SK-MEL-5 (cell line): ENCODE results near the gene LRRIQ1. TPM values are rescaled to one million over a fixed set of nuclear protein-coding genes. Genes with fewer than 3 reads are reported as not detected.
A peak's percentile ranks its signal among the peaks of the same experiment; 100 is the strongest.
"Not testable (repeated sequence)": the region's sequence is repeated elsewhere in the genome, so short reads cannot be mapped to it uniquely, and the experiment has no call there.

Source experiments
- DNase-seq: peaks from one replicate; pipeline ENCODE4 v3.0.0-alpha.2; 2016; ENCODE audit warnings: low read depth, low spot score
- in situ Hi-C: cut with HindIII; loops from 2 replicates; pipeline ENCODE4 v1.10.0; 2016; ENCODE audit warnings: low sequenced_read_pairs, high pct_unique_total_duplicates, low pct_unique_long_range_greater_than_20kb
- total RNA-seq: library from RNA; depleted of rRNA; stranded (reverse); fragments of >200 nt; shearing (Covaris generic); gene quantifications from 2 replicates; pipeline ENCODE4 v1.2.3, GENCODE V29; 2014

Gene LRRIQ1
- total RNA-seq, 1 experiment from 2014 or later, result 0.95 TPM

DNA sequence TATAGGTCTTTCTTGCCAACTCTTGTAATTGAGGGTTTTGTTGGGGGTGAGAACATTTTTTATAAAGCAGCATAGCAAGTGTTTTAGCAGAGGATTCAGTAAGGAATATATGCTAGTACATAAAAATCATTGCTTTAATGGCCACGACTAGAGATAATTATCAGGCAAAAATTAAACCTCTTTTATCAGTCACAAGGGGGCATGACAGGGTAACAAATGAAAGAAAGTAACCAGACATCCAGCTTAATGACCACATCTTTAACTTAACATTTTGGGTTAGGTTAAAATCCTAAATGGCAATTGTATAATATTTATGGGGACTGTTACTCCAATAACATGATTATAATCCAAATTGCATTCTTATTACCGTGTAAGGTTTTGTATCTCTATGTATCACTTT is 119.6 kb downstream of the LRRIQ1 start:
- peak; percentile 82 for DNase-seq
- in situ Hi-C loops, result loop anchor here (25.0 kb wide), 1 partner anchor 257 kb away; no protein-coding TSS in a partner anchor

DNA sequence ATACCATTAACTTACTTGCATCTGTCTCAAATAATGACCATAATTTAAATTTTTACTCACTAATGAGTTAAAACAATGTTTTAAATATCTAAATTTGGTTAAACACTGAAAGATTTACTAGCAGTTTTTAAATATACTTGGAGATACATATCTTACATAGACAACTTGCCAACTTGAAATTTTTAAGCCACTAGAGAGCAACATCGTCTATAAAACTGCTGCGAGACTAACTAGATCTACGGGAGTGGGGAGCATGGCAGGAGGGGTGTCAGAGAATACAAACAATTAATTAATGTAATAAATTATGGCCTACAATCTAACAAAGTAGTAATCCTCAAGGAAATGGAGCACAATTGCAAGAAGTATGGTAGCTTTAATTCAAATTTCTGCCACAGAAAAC is 120.4 kb downstream of the LRRIQ1 start:
- DNase-seq, result peak; percentile 81
- in situ Hi-C loops, result loop anchor here (25.0 kb wide), 1 partner anchor 256 kb away; no protein-coding TSS in a partner anchor

DNA sequence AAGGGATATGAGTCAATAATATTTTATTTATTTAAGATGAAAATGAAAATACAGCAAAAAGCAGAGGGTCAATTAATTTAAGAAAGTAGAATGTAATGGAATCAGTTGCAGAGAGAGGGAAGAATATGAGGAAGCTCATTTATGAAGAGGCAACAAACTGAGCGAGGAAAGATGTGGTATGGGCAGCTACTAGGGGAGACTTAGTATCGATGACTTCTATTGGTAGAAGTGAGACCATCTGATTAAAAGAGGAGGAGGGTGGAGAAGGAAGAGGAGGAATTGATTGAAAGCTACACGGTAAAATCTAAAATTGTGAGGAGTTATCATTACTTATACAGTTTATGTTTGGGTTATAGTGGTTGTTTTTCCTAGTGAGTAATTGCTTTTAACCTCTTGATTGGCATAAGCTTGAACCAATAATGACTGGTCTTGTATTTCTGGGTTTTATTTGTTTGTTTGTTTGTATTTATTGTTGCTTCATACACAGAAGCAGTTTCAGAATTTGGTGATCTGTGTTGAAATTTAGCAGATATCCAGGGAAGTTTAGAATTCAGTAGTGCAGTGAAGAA is 121.0 kb downstream of the LRRIQ1 start:
- in situ Hi-C loops, result loop anchor here (25.0 kb wide), 1 partner anchor 255 kb away; no protein-coding TSS in a partner anchor
- peak; percentile 54 for DNase-seq

DNA sequence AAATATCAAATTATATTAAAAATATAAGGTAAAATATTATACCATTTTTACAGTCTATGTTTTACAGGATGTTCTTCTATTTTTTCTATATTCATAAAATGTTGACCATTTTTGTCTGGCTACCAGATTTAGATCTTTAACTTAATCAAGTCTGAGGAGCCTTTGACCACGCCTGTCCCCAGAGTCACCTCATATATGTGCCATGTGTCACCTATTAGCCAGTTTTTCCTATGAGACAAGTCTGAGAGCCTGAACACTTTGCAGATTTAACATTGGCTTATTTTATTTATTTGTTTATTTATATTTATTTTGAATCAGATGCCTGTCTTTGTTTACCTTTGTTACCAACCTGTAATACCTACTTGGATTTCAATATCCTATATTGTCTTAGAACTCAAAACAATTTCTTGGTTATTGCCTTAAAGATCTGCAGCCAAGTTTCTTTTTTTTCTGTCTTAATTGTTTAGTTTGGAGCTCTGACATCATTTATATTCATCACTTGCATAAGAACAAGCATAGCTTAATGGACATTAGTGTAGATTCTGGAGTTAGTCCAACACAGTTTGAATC is 127.7 kb downstream of the LRRIQ1 start:
- in situ Hi-C loops, result loop anchor here (25.0 kb wide), 1 partner anchor 248 kb away; no protein-coding TSS in a partner anchor
- DNase-seq, result no peak

DNA sequence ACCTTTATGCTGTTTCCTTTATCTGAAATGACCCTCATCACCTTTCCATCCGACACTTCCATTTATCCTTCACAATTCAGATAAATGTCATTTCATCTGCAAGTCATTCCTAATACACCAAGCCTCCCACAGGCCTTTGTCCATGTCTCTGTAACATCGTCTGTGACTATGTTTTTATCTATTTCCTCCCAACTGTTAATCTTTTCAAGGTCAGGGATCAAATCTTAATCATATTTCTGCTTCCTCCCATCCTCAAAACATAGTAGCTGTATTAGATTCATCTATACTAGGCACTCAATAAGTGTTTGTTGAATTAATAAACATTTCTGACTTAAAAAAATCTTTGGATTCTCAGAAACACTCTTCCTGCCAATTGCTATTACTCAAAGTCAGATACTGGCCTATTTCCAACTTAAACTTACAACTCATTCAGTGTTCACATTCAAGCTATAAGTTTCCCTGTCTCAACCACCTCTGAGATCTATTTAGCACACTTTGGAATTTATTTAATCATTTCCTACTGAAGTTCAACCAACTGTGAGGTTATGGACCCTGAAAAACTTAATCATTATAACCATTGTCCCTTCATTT is 143.6 kb downstream of the LRRIQ1 start:
- no peak for DNase-seq
- in situ Hi-C loops, result no loop called here

DNA sequence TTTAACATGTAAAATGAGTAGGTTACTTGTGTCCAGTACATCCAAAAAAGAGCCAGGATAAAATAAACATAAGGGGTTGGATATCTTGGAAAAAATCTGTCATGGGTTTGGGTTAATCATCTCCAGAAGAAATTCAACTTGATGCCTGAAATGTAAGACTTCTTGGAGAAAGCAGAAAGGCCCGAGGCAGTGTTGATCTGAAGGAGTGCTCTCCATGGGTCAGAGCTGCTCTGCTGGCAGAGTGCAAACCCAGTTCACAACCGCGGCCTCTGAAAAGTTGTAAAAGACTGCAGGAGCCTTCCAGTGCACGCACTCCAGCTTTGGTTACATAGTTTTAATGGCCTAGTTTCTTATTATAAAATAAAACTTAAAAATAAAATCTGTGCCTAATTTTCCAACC is 146.5 kb downstream of the LRRIQ1 start:
- in situ Hi-C loops, result no loop called here
- DNase-seq, result peak; percentile 22

DNA sequence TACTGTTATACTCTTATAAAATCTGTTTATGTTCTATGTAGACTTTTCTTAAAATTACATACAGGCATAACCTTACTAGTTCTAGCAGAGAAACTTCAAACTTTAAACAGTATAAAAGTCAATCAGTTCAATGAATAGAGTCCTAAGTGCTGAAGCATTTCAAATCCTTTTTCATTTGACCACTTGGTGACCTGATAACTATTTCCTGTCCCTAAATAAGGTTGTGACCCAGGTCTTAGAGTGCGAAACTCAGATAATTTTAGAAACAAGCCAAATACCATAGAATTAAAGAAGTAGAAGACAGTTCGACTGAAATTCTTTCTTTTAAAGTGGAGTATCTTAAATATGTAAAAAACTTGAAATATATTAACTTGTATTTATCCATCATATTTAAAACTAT is 147.7 kb downstream of the LRRIQ1 start:
- in situ Hi-C loops, result no loop called here
- no peak for DNase-seq

DNA sequence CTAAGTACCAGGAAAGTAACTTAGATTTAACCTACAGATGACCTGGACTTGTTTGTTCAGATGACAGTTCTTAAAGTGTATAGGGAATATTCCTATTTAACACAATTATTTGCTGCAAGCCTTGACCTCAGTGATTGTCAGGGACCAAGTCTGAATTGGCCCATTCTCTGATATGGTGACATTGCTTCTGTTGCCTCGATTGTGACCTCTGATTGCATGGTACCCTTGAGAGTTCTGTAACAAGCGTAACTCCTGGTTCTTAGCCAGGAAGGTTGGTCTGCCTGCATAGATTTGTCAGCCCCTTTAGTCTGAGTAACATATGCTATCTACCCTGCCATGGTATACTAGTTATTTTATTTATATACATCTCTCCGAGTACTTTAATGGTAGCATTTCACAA is 150.1 kb downstream of the LRRIQ1 start:
- no peak for DNase-seq
- in situ Hi-C loops, result no loop called here

DNA sequence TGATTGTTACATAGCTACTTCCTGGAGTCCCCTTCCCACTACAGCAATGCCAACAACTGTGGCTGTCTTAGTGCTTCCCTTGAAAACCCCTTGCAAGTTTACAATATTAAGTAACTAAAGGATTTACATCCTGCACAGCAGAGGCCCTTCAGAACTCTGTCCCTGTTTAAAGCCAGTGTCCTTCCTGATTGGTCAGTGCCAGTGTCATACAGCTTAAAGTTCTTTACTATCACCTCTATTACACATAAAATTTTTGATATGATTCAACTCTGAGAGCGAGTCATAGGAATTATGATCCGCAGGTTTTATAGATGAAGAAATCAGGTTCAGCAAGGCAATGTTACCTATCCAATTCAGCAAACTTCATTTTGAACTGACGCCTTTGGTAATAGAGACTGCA is 152.5 kb downstream of the LRRIQ1 start:
- DNase-seq, result no peak
- in situ Hi-C loops, result no loop called here

DNA sequence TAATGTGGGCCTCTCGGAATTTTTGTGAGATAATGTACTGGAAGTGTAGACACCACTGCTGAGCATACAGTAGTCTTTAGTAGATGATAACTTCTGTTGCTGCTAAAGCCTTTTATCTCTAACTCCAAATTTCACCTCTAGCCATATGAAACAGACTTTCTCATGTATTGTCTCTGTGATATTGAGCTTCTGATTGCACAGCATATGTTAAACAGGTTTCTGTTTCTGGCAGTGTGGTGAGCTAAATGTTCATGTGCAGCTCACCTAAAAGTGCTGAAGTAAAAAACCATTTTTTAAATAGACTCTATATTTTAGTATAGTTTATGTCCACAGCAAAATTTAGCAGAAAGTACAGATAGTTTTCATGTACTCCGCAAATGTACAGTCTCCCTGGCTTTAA is 154.6 kb downstream of the LRRIQ1 start:
- no peak for DNase-seq
- in situ Hi-C loops, result no loop called here

DNA sequence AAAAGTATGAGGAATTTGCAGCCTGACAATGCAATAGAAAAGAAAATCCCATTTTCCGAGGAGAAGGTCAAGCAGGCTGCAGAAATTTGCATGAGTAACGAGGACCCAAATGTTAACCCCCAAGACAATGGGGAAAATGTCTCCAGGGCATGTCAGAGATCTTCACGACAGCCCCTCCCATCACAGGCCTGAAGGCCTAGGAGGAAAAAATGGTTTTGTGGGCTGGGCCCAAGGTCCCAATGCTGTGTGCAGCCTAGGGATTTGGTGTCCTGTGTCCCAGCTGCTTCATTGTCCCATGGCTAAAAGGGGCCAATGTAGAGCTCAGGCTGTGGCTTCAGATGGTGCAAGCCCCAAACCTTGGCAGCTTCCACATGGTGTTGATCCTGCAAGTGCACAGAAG is 167.7 kb downstream of the LRRIQ1 start:
- DNase-seq, in situ Hi-C loops: not testable (repeated sequence)

DNA sequence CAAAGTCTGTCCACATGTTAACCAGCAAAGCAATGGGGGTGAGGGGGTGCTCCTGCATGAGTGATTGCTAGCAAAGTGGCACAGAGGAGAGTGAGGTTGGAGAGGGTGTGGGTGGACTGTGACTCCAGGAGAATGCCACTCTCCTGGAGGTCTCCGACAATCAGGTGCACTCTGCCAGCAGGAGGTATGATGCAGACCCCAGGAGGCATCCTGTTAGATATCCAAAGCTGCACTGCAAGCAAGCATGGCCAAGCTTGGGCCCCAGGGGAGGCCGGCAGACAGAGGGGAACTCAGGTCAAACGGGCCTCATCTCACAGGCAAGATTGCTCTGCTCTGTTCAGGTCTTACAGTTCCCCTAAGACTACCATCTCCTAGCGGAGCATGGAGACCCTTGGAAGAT is 170.4 kb downstream of the LRRIQ1 start:
- DNase-seq, result no peak
- in situ Hi-C loops, result no loop called here

DNA sequence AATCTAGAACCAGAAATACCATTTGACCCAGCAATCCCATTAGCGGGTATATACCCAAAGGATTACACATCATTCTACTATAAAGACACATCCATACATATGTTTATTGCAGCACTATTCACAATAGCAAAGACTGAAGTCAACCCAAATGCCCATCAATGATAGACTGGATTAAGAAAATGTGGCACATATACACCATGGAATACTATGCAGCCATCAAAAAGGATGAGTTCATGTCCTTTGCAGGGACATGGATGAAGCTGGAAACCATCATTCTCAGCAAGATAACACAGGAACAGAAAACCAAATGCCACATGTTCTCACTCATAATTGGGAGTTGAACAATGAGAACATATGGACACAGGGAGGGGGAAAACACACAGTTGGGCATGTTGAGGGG is 188.2 kb downstream of the LRRIQ1 start:
- DNase-seq, in situ Hi-C loops: not testable (repeated sequence)

DNA sequence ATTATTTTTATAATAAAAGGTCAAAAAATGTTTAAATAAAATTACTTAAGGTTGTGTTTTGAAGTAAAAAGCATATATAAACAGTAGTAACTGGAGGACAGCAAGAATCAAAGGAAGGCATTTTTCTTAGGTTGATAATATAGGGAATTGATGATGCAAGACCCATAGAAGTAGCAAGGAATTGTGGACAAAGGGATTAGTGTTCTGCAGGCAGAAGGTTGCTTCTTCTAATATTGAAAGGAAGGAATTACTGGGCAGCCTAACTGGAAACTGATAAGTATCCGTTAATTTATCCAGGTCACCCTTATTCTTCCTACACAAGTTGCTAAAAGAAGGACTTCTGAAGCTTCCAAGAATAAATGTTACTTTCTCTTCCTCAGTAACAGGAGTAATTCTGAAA is 189.3 kb downstream of the LRRIQ1 start:
- DNase-seq, result peak; percentile 86
- in situ Hi-C loops, result no loop called here

DNA sequence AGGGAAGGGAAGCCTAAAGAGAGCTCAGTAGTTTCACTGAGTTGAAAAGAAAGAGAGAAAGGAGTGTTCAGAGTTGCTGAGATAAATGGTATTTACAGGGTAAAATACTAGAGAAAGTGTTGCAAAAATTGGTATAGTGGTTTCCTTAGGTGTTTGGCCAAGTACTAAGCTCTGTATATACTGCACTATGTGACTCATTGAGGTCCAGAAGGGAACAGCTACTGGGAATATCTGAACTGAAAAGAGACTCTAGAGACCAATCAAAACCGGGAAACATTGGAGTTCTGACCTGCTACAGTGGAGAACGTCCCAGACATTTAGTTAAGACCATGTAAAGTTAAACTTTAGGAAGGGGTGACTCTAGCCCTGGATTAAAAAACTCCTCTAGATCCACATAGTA is 201.2 kb downstream of the LRRIQ1 start:
- DNase-seq, result no peak
- in situ Hi-C loops, result no loop called here

DNA sequence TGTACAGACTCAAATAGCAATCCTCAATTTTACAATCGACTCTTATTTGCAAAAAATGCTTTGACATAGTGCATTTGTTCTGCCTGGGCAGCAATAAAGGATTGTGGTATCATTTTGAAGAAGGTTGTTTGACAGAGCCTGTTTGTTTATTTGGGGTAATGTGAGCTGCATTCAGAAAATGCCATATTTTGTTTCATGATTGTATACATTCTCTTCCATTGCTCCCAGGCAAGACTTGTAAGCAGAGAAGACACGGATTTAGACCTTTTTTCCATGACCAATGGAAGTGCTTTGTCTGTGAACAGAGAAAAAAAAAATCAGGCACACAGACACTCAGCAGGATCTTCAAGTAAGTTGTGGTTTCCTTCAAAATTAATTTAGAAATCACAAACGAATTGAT is 208.4 kb downstream of the LRRIQ1 start:
- in situ Hi-C loops, result no loop called here
- peak; percentile 90 for DNase-seq

DNA sequence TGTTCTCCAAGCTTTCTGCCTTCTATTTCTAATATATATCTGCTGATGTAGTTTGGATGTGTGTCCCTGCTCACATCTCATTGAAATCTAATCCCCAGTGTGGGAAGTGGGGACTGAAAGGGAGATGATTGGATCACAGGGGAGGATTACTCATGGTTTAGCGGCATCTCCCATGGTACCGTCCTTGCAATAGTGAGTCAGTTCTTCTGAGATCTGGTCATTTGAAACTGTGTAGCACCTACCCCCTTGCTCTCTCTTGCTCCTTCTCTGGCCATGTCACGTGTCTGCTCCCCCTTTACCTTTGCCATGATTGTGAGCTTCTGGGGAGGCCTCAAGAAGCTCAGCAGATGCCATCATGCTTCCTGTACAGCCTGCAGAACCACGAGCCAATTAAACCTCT is 217.7 kb downstream of the LRRIQ1 start:
- no peak for DNase-seq
- in situ Hi-C loops, result no loop called here

DNA sequence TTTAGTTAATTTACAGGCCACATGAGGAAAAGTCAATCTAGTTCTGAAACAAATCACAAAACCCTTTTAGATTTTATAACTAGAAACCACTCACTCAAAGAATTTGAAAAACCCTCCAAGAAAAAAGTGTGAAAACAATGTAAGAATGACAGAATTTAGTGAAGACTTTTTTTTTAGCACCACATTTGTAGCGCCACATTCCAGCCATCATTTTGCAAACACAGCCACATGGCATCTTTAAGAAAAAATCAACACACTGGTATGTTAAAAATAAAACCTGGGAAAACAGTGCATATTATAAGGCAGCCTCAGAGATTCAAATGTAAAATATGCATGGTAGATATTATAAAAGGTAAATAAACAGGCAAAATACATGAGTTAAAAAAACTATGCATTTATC is 221.5 kb downstream of the LRRIQ1 start:
- in situ Hi-C loops, result no loop called here
- no peak for DNase-seq

DNA sequence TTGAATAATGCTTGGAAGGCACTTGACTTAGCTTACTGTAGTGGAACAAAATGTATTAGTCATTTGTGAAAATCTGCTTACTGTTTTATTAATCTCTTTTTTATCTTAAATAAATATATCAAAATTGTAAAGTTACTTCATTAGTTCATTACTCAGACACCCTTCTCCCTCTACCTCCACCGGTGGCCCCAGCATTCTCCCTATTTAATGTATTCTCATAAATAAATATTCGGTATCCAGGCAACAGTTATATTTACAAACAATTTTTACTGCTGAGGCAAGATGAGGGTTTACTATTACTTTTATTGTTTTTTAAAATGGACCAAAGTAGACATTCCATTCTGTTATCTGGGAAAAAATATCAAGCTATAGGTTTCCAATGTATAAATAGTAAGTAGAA is 224.3 kb downstream of the LRRIQ1 start:
- in situ Hi-C loops, result no loop called here
- no peak for DNase-seq
